Fibroblast of skin of left biceps (primary cell): Measurements from ENCODE around the gene PEBP1.

Source experiments
- DNase-seq, 2 experiments: peaks; one replicate each; pipeline ENCODE4 v3.0.0-alpha.2; 2013; ENCODE audit warnings: low read depth in 2 of 2

Gene PEBP1

GRCh38 chr12:118193958-118194357 lies 58.0 kb downstream of the PEBP1 start:
- DNase-seq = no peak
